HG03521 (cell line): ENCODE measurements around the gene LRIT1.

Experiments
- ATAC-seq: cut with Tn5 transposase; IDR thresholded peaks from one replicate; pipeline ENCODE4 v1.9.1; 2021; ENCODE audit warnings: mild to moderate bottlenecking, moderate library complexity; ENCODE audit not compliant: unreplicated experiment

Gene LRIT1

GRCh38 chr10:84194424-84195043, 46.8 kb downstream of the LRIT1 start, which contains the start of gene CDHR1:
CDHR1 (plus strand) TSS chr10:84194537; CDS start chr10:84194761, 224 bp downstream.
- peak; percentile 86 for ATAC-seq

GRCh38 chr10:84193846-84194423, 47.4 kb downstream of the LRIT1 start:
- ATAC-seq, result no peak

GRCh38 chr10:84193327-84193726, 48.0 kb downstream of the LRIT1 start:
- no peak for ATAC-seq

GRCh38 chr10:84191106-84191505, 50.2 kb downstream of the LRIT1 start:
- no peak for ATAC-seq

- ATAC-seq, result no peak
Measured at GRCh38 chr10:84190621-84191020, 50.7 kb downstream of the LRIT1 start.

GRCh38 chr10:84188815-84189214, 52.5 kb downstream of the LRIT1 start:
- no peak for ATAC-seq

GRCh38 chr10:84185526-84186175, 55.7 kb downstream of the LRIT1 start:
- ATAC-seq, result no peak

GRCh38 chr10:84184517-84184916, 56.8 kb downstream of the LRIT1 start:
- no peak for ATAC-seq

GRCh38 chr10:84181631-84182030, 59.7 kb downstream of the LRIT1 start:
- ATAC-seq, result no peak
